Neural progenitor cell (in vitro differentiated cells): ENCODE results near the gene SCD.

Experiments used
- EZH2 ChIP-seq: fragments of 200-600 bp; sonication (generic); IDR thresholded peaks from 2 replicates; pipeline ENCODE4 v1.6.1; 2017; ENCODE audit warnings: antibody characterized with exemption, mild to moderate bottlenecking, moderate library complexity
- EZH2phosphoT487 ChIP-seq: fragments of 200-600 bp; sonication (generic); IDR thresholded peaks from 2 replicates; pipeline ENCODE4 v1.6.1; 2017; ENCODE audit warnings: antibody characterized with exemption
- TF ChIP-seq, protein P1 (sequence below): fragments of 200-600 bp; sonication (generic); IDR thresholded peaks from 2 replicates; pipeline ENCODE4 v1.5.1; 2017; ENCODE audit warnings: antibody characterized with exemption, mild to moderate bottlenecking

DNA sequence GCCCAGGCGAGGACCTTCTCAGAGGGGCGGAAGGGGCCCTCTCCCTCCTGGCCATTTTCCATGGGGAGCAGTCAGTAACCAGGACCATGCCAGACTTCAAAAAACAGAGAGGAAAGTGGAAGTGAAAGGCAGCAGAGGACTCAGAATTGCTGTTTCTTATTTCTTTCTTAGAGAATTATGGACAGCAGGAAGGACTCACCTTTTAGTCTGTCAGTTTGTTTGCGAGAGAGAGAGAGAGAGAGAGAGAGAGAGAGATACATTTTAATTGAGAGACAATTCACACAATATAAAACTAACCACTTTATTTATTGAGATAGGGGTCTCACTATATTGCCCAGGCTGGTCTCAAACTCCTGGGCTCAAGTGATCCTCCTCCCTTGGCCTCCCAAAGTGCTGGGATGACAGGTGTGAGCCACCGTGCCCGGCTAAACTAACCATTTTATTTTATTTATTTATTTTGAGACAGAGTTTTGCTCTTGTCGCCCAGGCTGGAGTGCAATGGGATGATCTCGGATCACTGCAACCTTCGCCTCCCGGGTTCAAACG, 24.5 kb downstream of the SCD start:
- TF ChIP-seq, protein P1, sequence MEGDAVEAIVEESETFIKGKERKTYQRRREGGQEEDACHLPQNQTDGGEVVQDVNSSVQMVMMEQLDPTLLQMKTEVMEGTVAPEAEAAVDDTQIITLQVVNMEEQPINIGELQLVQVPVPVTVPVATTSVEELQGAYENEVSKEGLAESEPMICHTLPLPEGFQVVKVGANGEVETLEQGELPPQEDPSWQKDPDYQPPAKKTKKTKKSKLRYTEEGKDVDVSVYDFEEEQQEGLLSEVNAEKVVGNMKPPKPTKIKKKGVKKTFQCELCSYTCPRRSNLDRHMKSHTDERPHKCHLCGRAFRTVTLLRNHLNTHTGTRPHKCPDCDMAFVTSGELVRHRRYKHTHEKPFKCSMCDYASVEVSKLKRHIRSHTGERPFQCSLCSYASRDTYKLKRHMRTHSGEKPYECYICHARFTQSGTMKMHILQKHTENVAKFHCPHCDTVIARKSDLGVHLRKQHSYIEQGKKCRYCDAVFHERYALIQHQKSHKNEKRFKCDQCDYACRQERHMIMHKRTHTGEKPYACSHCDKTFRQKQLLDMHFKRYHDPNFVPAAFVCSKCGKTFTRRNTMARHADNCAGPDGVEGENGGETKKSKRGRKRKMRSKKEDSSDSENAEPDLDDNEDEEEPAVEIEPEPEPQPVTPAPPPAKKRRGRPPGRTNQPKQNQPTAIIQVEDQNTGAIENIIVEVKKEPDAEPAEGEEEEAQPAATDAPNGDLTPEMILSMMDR, result no peak
- TF ChIP-seq EZH2, result no peak
- TF ChIP-seq EZH2phosphoT487, result no peak
